Thyroid gland (tissue), 4 donors: ENCODE results near the gene TCERG1L.

Experiments used
- CTCF ChIP-seq, 6 experiments: fragments of 200-600 bp in 3 of 6; fragments of 450-650 bp in 3 of 6; sonication (generic) in 3 of 6; IDR thresholded peaks; one replicate each; pipeline ENCODE4 v1.5.1; 2016 to 2019; ENCODE audit warnings: antibody characterized with exemption in 6 of 6, mild to moderate bottlenecking in 2 of 6, inconsistent platforms in 1 of 6, moderate library complexity in 1 of 6
- POLR2A ChIP-seq, 2 donors: fragments of 450-650 bp; IDR thresholded peaks; one replicate each; pipeline ENCODE4 v1.6.1; 2017; ENCODE audit warnings: antibody characterized with exemption in 2 of 2, mild to moderate bottlenecking in 2 of 2, moderate library complexity in 1 of 2

DNA sequence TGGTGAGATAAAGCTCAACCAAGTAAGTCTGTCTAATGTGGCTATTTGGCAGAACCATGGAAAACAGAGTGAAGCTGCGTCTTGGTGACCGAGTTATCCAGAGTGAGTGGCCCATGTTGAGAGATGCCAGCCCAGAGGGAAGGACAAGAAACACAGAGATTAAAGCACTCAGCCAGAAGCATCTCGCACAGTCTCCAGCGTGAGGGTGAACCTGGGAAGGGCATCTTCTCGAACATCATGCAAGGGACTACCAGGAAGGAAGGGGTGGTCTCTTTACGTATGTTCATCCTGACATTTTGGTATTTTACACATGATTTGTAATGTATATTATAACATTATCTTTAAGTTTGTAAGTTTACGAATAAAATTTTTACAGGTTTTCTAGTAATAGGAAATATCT is 146.4 kb downstream of the TCERG1L start:
- TF ChIP-seq CTCF (IDR thresholded peaks at IDR 0.05) (no peak), POLR2A (IDR thresholded peaks at IDR 0.05) (no peak)
